ENCODE data around the gene ERCC4. TPM values are rescaled to one million over a fixed set of nuclear protein-coding genes. Genes with fewer than 3 reads are reported as not detected.
"Not testable (repeated sequence)": the region's sequence is repeated elsewhere in the genome, so short reads cannot be mapped to it uniquely, and the experiment has no call there.

Gene ERCC4
- polyA plus RNA-seq, 1 donor from 2014 or later: 15.9 TPM

GRCh38 chr16:13904179-13904691 lies 15.7 kb upstream of the ERCC4 start:
- Mint-ChIP-seq H3K4me1 (peaks cover 3 to 6% (median 5%) of the 10 kb centered on the region in 3 donors), H3K27me3 (peaks cover 8% of the 10 kb centered on the region), H3K9me3 (peaks cover 0 to 11% (median 3%) of the 10 kb centered on the region in 3 donors), H3K4me3 (no peak overlapping the region), H3K27ac (no peak overlapping the region), H3K36me3 (no peaks in the 10 kb centered on the region)

- not testable (repeated sequence) for H3K27ac Mint-ChIP-seq, H3K9me3 Mint-ChIP-seq, H3K4me3 Mint-ChIP-seq, H3K27me3 Mint-ChIP-seq, H3K36me3 Mint-ChIP-seq, H3K4me1 Mint-ChIP-seq
These were observed 15.1 kb upstream of the ERCC4 start for GRCh38 chr16:13904822-13905221.

GRCh38 chr16:13906168-13907089 lies 13.5 kb upstream of the ERCC4 start:
- H3K9me3 Mint-ChIP-seq: peaks cover 0 to 7% (median 3%) of the 10 kb centered on the region in 3 donors
- H3K27ac Mint-ChIP-seq: peak overlapping the region in 2 of 3 donors; percentile 69 to 86
- H3K4me3 Mint-ChIP-seq: peak overlapping the region in 3 of 4 donors; percentile 56 to 81 (median 79)
- H3K36me3 Mint-ChIP-seq: no peaks in the 10 kb centered on the region
- peaks cover 3 to 6% (median 5%) of the 10 kb centered on the region in 3 donors for H3K4me1 Mint-ChIP-seq
- H3K27me3 Mint-ChIP-seq: peaks cover 8% of the 10 kb centered on the region

GRCh38 chr16:13907431-13907830 lies 12.5 kb upstream of the ERCC4 start:
- peaks cover 3 to 7% (median 7%) of the 10 kb centered on the region in 3 donors for H3K9me3 Mint-ChIP-seq
- H3K36me3 Mint-ChIP-seq: no peaks in the 10 kb centered on the region
- no peak overlapping the region for H3K27ac Mint-ChIP-seq
- peaks cover 3 to 7% (median 5%) of the 10 kb centered on the region in 3 donors for H3K4me1 Mint-ChIP-seq
- peaks cover 15% of the 10 kb centered on the region for H3K27me3 Mint-ChIP-seq
- no peak overlapping the region for H3K4me3 Mint-ChIP-seq

GRCh38 chr16:13909069-13909468 lies 10.9 kb upstream of the ERCC4 start:
- Mint-ChIP-seq H3K4me3 (no peak overlapping the region), H3K36me3 (peaks cover 2% of the 10 kb centered on the region), H3K9me3 (peaks cover 3 to 7% (median 7%) of the 10 kb centered on the region in 3 donors), H3K4me1 (peaks cover 5 to 12% (median 7%) of the 10 kb centered on the region in 3 donors), H3K27me3 (peaks cover 16% of the 10 kb centered on the region), H3K27ac (peak overlapping the region in 1 of 3 donors; percentile 5)

GRCh38 chr16:13909872-13910303 lies 10.1 kb upstream of the ERCC4 start:
- H3K27ac Mint-ChIP-seq: no peak overlapping the region
- H3K9me3 Mint-ChIP-seq: peaks cover 3 to 7% (median 7%) of the 10 kb centered on the region in 3 donors
- H3K4me1 Mint-ChIP-seq: peaks cover 5 to 12% (median 7%) of the 10 kb centered on the region in 3 donors
- H3K36me3 Mint-ChIP-seq: peaks cover 2% of the 10 kb centered on the region
- H3K4me3 Mint-ChIP-seq: no peak overlapping the region
- H3K27me3 Mint-ChIP-seq: peaks cover 16% of the 10 kb centered on the region

GRCh38 chr16:13911306-13911705 lies 8.6 kb upstream of the ERCC4 start:
- Mint-ChIP-seq H3K36me3 (peaks cover 2% of the 10 kb centered on the region), H3K4me3 (no peak overlapping the region), H3K9me3 (peaks cover 3 to 7% (median 7%) of the 10 kb centered on the region in 3 donors), H3K27ac (no peak overlapping the region), H3K27me3 (peaks cover 13% of the 10 kb centered on the region), H3K4me1 (peaks cover 5 to 12% (median 7%) of the 10 kb centered on the region in 3 donors)

- Mint-ChIP-seq H3K4me3 (no peak overlapping the region), H3K36me3 (peaks cover 2% of the 10 kb centered on the region), H3K27ac (no peak overlapping the region), H3K4me1 (peaks cover 0 to 6% (median 4%) of the 10 kb centered on the region in 3 donors), H3K27me3 (peaks cover 11% of the 10 kb centered on the region), H3K9me3 (peaks cover 3 to 7% (median 7%) of the 10 kb centered on the region in 3 donors)
These were observed 8.1 kb upstream of the ERCC4 start for GRCh38 chr16:13911871-13912270.

GRCh38 chr16:13912891-13913290 lies 7.1 kb upstream of the ERCC4 start:
- no peak overlapping the region for H3K27ac Mint-ChIP-seq
- H3K4me3 Mint-ChIP-seq: no peak overlapping the region
- peaks cover 0 to 6% (median 4%) of the 10 kb centered on the region in 3 donors for H3K4me1 Mint-ChIP-seq
- H3K9me3 Mint-ChIP-seq: peaks cover 0 to 7% (median 2%) of the 10 kb centered on the region in 3 donors
- H3K36me3 Mint-ChIP-seq: peaks cover 2% of the 10 kb centered on the region
- H3K27me3 Mint-ChIP-seq: peaks cover 8% of the 10 kb centered on the region

- Mint-ChIP-seq H3K4me1 (peaks cover 0 to 6% (median 4%) of the 10 kb centered on the region in 3 donors), H3K36me3 (peaks cover 2% of the 10 kb centered on the region), H3K4me3 (no peak overlapping the region), H3K9me3 (peaks cover 0 to 7% (median 2%) of the 10 kb centered on the region in 3 donors), H3K27ac (no peak overlapping the region), H3K27me3 (peaks cover 8% of the 10 kb centered on the region)
These were observed 6.3 kb upstream of the ERCC4 start for GRCh38 chr16:13913374-13914292.

GRCh38 chr16:13915033-13915635 lies 4.8 kb upstream of the ERCC4 start:
- Mint-ChIP-seq H3K9me3 (peaks cover 0 to 7% (median 2%) of the 10 kb centered on the region in 3 donors), H3K27ac (no peak overlapping the region)

GRCh38 chr16:13919330-13919682 lies 648 bp upstream of the ERCC4 start:
- Mint-ChIP-seq H3K27ac (peak overlapping the region in 2 of 3 donors; percentile 53 to 63), H3K27me3 (no peaks in the 10 kb centered on the region)

More at GRCh38 chr16:13915033-13915635, 4.8 kb upstream of the ERCC4 start:
- Mint-ChIP-seq H3K27me3 (peaks cover 8% of the 10 kb centered on the region), H3K36me3 (peaks cover 2% of the 10 kb centered on the region), H3K4me1 (peaks cover 6 to 12% (median 10%) of the 10 kb centered on the region in 3 donors), H3K4me3 (no peak overlapping the region)

GRCh38 chr16:13920510-13920818 lies 510 bp downstream of the ERCC4 start:
- Mint-ChIP-seq H3K9me3 (no peaks in the 10 kb centered on the region), H3K27ac (peak overlapping the region in 2 of 3 donors; percentile 71 to 84), H3K4me1 (peaks cover 15 to 19% (median 16%) of the 10 kb centered on the region in 3 donors), H3K36me3 (peaks cover 2% of the 10 kb centered on the region), H3K27me3 (no peaks in the 10 kb centered on the region), H3K4me3 (peak overlapping the region; percentile 92 to 96 (median 92))

More at GRCh38 chr16:13919330-13919682, 648 bp upstream of the ERCC4 start:
- peak overlapping the region; percentile 92 to 96 (median 92) for H3K4me3 Mint-ChIP-seq
- H3K9me3 Mint-ChIP-seq: no peaks in the 10 kb centered on the region
- peaks cover 15 to 19% (median 16%) of the 10 kb centered on the region in 3 donors for H3K4me1 Mint-ChIP-seq
- H3K36me3 Mint-ChIP-seq: peaks cover 2% of the 10 kb centered on the region

- Mint-ChIP-seq H3K36me3 (peaks cover 5% of the 10 kb centered on the region), H3K4me1 (peaks cover 15 to 19% (median 16%) of the 10 kb centered on the region in 3 donors), H3K27ac (peak overlapping the region in 2 of 3 donors; percentile 10 to 42), H3K27me3 (no peaks in the 10 kb centered on the region), H3K4me3 (peak overlapping the region in 3 of 4 donors; percentile 92 to 96 (median 92)), H3K9me3 (no peaks in the 10 kb centered on the region)
These were observed 1.4 kb downstream of the ERCC4 start for GRCh38 chr16:13921328-13921727.

All from IgD-negative memory B cell (primary cell).